Ovary (tissue), 9 donors: ENCODE measurements around the gene PCSK2. TPM values are rescaled to one million over a fixed set of nuclear protein-coding genes. Genes with fewer than 3 reads are reported as not detected.

ENCODE experiments used
- DNase-seq, 5 donors: peaks; one replicate each; pipeline ENCODE4 v3.0.0-alpha.2; 2019 to 2020
- H3K27ac ChIP-seq, 2 donors: fragments of 200-600 bp; one replicate each; pipeline versions ENCODE4 v1.5.1 to v1.8.0; 2019 to 2022
- H3K27me3 ChIP-seq: fragments of 200-600 bp; one replicate; pipeline ENCODE4 v1.8.0; 2022
- H3K36me3 ChIP-seq: fragments of 200-600 bp; sonication (generic); one replicate; pipeline ENCODE4 v1.5.1; 2019
- H3K4me1 ChIP-seq: one replicate; pipeline ENCODE4 v1.8.1; 2013; ENCODE audit warnings: mild to moderate bottlenecking, moderate library complexity; ENCODE audit not compliant: insufficient read depth
- H3K4me3 ChIP-seq: fragments of 200-600 bp; sonication (generic); one replicate; pipeline ENCODE4 v1.5.1; 2017
- H3K9me3 ChIP-seq, 2 donors: fragments of 200-600 bp in 1 of 2; sonication (generic) in 1 of 2; one replicate each; pipeline versions ENCODE4 v1.5.1 to v1.8.1; 2013 to 2019; ENCODE audit warnings: mild to moderate bottlenecking in 1 of 2, moderate library complexity in 1 of 2
- CTCF ChIP-seq, 3 donors: fragments of 450-650 bp in 2 of 3; fragments of 200-600 bp in 1 of 3; IDR thresholded peaks; one replicate each; pipeline versions ENCODE4 v1.5.1 to v1.8.0; 2016 to 2022; ENCODE audit warnings: antibody characterized with exemption in 3 of 3, mild to moderate bottlenecking in 1 of 3
- EP300 ChIP-seq: sonication (generic); formaldehyde crosslinking; IDR thresholded peaks from one replicate; pipeline ENCODE4 v1.6.1; 2017; ENCODE audit warnings: antibody characterized with exemption
- POLR2A ChIP-seq: fragments of 450-650 bp; IDR thresholded peaks from one replicate; pipeline ENCODE4 v1.6.1; 2017; ENCODE audit warnings: antibody characterized with exemption, mild to moderate bottlenecking, moderate library complexity
- WGBS, 3 donors: extraction: QIAGEN DNeasy Blood & Tissue Kit in 1 of 3; methylation state at CpG; one replicate each; pipeline versions ENCODE4 v1.1.5 to v1.1.7; 2013 to 2017; 5-methylcytosine and 5-hydroxymethylcytosine counted together
- intact Hi-C, 4 donors: fragments of 100-400 bp; cut with DNase I; formaldehyde crosslinking; loops; one replicate each; pipeline versions ENCODE4 v1.11.0 to v1.15.1; 2022 to 2023
- polyA plus RNA-seq, 2 donors: library from polyadenylated mRNA; stranded (reverse); fragments of 200-250 nt in 1 of 2; fragments of 350-450 nt in 1 of 2; fragmentation: Illumina TruSeq in 1 of 2; extraction: RNeasy Lipid Tissue Mini Kit (QIAGEN cat#74804) in 1 of 2; gene quantifications; one replicate each; pipeline ENCODE4 v1.2.3, GENCODE V29; 2013 to 2014
- total RNA-seq, 7 donors: library from RNA; depleted of rRNA in 2 of 7; stranded (reverse); fragments of >200 nt in 2 of 7; fragmentation: NEBNext Ultra II Directional in 3 of 7; extraction: Animal tissue kit (Norgen Biotek cat#: 25700) in 3 of 7; gene quantifications; one replicate each; pipeline versions ENCODE4 v1.1.0 to v1.2.4, GENCODE V29; 2016 to 2023
- donor health status: DM: no; HTN: no; CAD: no; lungs with moderate emphysema.
- donor health status: DM: no; HTN: no; CAD: no.
- donor health status: Bipolar disorder and iron deficiency.
- donor health status: DM: yes; HTN: yes; CAD: no.
- donor health status: DM: no; HTN: no; CAD: no.
- donor health status: DM: yes; HTN: yes; CAD: no.

PCSK2 gene
- total and polyA plus RNA-seq, 9 donors: 3.0 to 27.8 (median 6.7) TPM

- no peak for DNase-seq
- WGBS, 3 donors: 76 to 90% (median 88%) methylated on average over 5 of the region's 5 CpGs
- Histone ChIP-seq H3K36me3 (no peaks in the 10 kb centered on the region), H3K27ac (no peak overlapping the region), H3K9me3 (no peaks in the 10 kb centered on the region), H3K4me3 (no peak overlapping the region), H3K4me1 (no peaks in the 10 kb centered on the region), H3K27me3 (no peaks in the 10 kb centered on the region)
- intact Hi-C loops: no loop called here
- no peak for TF ChIP-seq EP300
- no peak for TF ChIP-seq CTCF (IDR thresholded peaks at IDR 0.05)
- TF ChIP-seq POLR2A: no peak
Observed at GRCh38 chr20:17376031-17376430, 149.2 kb downstream of the PCSK2 start.

GRCh38 chr20:17377231-17377630 is 150.4 kb downstream of the PCSK2 start:
- H3K4me3 ChIP-seq: no peak overlapping the region
- no peaks in the 10 kb centered on the region for H3K4me1 ChIP-seq
- H3K36me3 ChIP-seq: no peaks in the 10 kb centered on the region
- intact Hi-C loops: no loop called here
- H3K9me3 ChIP-seq: no peaks in the 10 kb centered on the region
- WGBS, 3 donors: 83 to 89% (median 87%) methylated on average over 3 of the region's 3 CpGs
- TF ChIP-seq EP300 (no peak), CTCF (IDR thresholded peaks at IDR 0.05) (no peak), POLR2A (no peak)
- no peak overlapping the region for H3K27ac ChIP-seq
- no peak for DNase-seq
- no peaks in the 10 kb centered on the region for H3K27me3 ChIP-seq

- Histone ChIP-seq H3K4me3 (no peak overlapping the region), H3K36me3 (no peaks in the 10 kb centered on the region), H3K27me3 (no peaks in the 10 kb centered on the region), H3K27ac (no peak overlapping the region), H3K4me1 (no peaks in the 10 kb centered on the region), H3K9me3 (no peaks in the 10 kb centered on the region)
- DNase-seq: no peak
- intact Hi-C loops: no loop called here
- TF ChIP-seq CTCF (IDR thresholded peaks at IDR 0.05) (no peak), POLR2A (no peak), EP300 (no peak)
- WGBS, 3 donors: 92 to 94% (median 93%) methylated on average over 2 of the region's 2 CpGs
Observed at GRCh38 chr20:17379651-17380050, 152.8 kb downstream of the PCSK2 start.

- TF ChIP-seq EP300: no peak
- no peak for TF ChIP-seq CTCF (IDR thresholded peaks at IDR 0.05)
- no peak for TF ChIP-seq POLR2A
- 51 to 73% (median 54%) methylated on average over 4 of the region's 4 CpGs for WGBS, 3 donors
- intact Hi-C loops: no loop called here
- Histone ChIP-seq H3K9me3 (no peaks in the 10 kb centered on the region), H3K4me1 (no peaks in the 10 kb centered on the region), H3K36me3 (no peaks in the 10 kb centered on the region), H3K27ac (no peak overlapping the region), H3K4me3 (no peak overlapping the region), H3K27me3 (no peaks in the 10 kb centered on the region)
- no peak for DNase-seq
Observed at GRCh38 chr20:17380801-17381200, 154.0 kb downstream of the PCSK2 start.

GRCh38 chr20:17381724-17382123 is 154.9 kb downstream of the PCSK2 start:
- intact Hi-C loops: no loop called here
- WGBS, 3 donors: 67 to 77% (median 73%) methylated on average over 4 of the region's 4 CpGs
- no peak for TF ChIP-seq CTCF (IDR thresholded peaks at IDR 0.05)
- no peak for TF ChIP-seq POLR2A
- no peak for TF ChIP-seq EP300
- Histone ChIP-seq H3K27ac (no peak overlapping the region), H3K4me3 (no peak overlapping the region), H3K36me3 (no peaks in the 10 kb centered on the region), H3K9me3 (no peaks in the 10 kb centered on the region), H3K4me1 (no peaks in the 10 kb centered on the region), H3K27me3 (no peaks in the 10 kb centered on the region)
- DNase-seq: no peak
